Measurements from ENCODE around the gene NAXD.

GRCh38 chr13:110689041-110689440 is 73.7 kb downstream of the NAXD start:
- no peak for TF ChIP-seq CTCF (IDR thresholded peaks at IDR 0.05; ENCODE audit: insufficient read depth, low read length)
- TF ChIP-seq POLR2AphosphoS5 (IDR thresholded peaks at IDR 0.05; ENCODE audit: low read depth), result no peak
- TF ChIP-seq REST (IDR thresholded peaks at IDR 0.05; ENCODE audit: insufficient replicate concordance, low read depth), result no peak
- TF ChIP-seq GABPA (IDR thresholded peaks at IDR 0.05; ENCODE audit: low read depth), result no peak
